NCI-H82 treated with DMSO at 0.1 percent for 48 hours (cell line): ENCODE data around the gene KRTAP10-3.

Experiments used
- DNase-seq: peaks from one replicate; lab custom pipeline; 2025; ENCODE audit not compliant: unreplicated experiment; lab: John Stamatoyannopoulos, UW

The KRTAP10-3 gene

GRCh38 chr21:44530221-44530902 is 28.2 kb downstream of the KRTAP10-3 start:
- no peak for DNase-seq

GRCh38 chr21:44529503-44530125 is 29.0 kb downstream of the KRTAP10-3 start:
- DNase-seq = no peak

DNA sequence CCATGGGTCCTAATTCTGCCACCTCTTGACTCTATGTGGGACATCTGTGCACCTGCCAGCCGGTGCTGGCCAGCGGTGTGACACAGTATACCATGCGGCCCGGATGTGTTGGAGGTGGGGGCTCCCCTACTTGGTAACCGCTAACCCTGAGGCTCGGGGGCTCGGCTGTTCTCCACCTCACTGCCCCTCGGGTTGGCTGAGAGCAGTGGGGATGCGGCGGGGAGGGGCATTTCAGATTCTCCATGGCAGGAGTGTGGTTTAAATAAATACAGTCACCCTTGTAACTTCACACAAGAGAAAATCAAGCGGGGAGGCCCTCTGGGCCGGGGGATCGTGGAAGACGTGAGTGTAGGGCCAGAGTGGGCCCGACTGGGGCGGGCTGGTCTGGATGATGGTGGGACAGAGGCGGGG is 29.6 kb downstream of the KRTAP10-3 start:
- no peak for DNase-seq

DNA sequence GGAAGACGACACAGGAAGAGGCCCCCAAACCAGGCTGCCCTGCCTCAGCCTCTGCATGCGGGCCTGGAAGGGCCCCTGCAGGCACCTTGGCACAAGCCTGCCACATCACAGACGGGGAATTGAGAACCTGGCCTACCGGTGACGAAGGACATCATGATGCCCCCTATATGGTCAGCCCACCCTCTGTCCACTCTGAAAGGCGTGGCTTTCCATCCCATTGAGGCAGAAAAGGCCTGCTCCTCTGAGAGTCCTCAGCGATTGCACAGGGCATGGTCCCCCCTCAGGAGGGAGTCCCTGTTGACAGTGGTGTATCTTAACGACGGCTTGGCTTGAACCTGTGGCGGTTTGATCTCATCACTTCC is 30.0 kb downstream of the KRTAP10-3 start:
- DNase-seq = no peak

DNA sequence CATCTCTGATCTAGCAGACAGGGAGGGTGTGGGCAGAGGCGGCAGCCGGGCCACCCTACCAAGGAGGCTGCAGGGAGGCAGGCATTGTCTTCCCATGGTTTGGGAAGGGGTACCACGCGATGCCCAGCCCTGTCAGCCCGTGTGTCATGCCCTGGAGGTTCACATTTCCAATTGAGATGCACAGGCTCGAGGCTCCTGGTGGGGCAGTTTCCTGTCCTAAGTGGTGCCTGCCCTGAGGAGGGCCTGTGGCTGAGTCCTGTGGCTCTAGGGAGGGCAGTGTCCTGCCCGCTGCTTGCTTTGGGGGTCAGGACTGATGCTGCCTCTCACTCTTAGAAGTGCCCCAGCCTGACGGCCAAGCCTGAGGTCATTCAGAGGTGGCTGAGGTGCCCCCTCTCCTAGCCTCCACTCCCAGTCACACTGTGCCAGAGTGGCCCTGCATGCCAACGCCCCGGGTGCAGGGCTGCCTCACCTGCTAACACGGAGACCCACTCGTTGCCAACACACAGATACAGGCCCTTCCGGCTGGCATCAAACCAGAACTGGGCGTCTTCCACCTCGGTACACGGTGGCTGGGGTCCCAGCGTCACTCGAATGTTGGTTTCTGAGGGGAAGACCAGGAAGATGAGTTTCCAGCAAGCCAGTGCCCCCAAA is 30.5 kb downstream of the KRTAP10-3 start:
- no peak for DNase-seq

GRCh38 chr21:44527156-44527982 is 31.2 kb downstream of the KRTAP10-3 start:
- DNase-seq = no peak

- DNase-seq = no peak
Observed at GRCh38 chr21:44526096-44526997, 32.2 kb downstream of the KRTAP10-3 start.

DNA sequence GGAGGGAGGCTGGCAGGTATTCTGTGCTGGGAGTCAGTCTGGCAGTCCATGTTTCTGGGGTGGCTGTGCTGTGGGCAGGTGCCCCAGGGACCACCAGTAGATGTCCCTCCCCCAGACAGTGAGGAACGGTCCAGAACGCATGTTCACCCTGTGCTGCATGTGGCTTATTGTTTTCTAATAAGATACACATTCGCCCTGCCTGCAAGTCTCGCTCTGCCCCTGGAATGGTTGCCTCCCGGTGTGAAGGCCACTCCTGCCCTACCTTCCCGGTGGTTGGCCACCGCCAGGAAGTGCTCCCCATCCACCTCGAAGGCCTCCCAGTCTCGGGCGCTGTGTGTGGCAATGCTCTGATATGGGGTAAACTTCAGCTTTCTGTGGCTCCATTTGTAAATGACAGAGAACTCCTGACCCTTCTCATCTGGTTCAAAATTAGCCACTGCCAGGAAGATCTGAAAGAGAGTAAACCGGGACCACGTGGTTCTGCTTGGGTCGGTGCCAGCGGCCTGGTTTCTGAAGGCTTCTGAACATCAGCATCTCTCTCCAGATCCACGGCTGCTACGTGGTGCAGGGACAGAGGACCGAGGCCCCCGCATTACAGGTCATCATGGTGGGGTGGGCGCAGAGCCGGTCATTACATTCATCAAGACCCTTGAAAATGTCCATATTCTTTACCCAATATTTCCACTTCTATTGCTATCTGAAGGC is 33.1 kb downstream of the KRTAP10-3 start:
- DNase-seq = no peak

- DNase-seq = no peak
Observed at GRCh38 chr21:44524414-44525371, 33.9 kb downstream of the KRTAP10-3 start.

- no peak for DNase-seq
Observed at GRCh38 chr21:44523567-44524413, 34.8 kb downstream of the KRTAP10-3 start.

GRCh38 chr21:44522753-44523204 is 35.8 kb downstream of the KRTAP10-3 start:
- DNase-seq = no peak

GRCh38 chr21:44521928-44522752 is 36.5 kb downstream of the KRTAP10-3 start:
- no peak for DNase-seq

GRCh38 chr21:44521301-44521927 is 37.2 kb downstream of the KRTAP10-3 start:
- no peak for DNase-seq

DNA sequence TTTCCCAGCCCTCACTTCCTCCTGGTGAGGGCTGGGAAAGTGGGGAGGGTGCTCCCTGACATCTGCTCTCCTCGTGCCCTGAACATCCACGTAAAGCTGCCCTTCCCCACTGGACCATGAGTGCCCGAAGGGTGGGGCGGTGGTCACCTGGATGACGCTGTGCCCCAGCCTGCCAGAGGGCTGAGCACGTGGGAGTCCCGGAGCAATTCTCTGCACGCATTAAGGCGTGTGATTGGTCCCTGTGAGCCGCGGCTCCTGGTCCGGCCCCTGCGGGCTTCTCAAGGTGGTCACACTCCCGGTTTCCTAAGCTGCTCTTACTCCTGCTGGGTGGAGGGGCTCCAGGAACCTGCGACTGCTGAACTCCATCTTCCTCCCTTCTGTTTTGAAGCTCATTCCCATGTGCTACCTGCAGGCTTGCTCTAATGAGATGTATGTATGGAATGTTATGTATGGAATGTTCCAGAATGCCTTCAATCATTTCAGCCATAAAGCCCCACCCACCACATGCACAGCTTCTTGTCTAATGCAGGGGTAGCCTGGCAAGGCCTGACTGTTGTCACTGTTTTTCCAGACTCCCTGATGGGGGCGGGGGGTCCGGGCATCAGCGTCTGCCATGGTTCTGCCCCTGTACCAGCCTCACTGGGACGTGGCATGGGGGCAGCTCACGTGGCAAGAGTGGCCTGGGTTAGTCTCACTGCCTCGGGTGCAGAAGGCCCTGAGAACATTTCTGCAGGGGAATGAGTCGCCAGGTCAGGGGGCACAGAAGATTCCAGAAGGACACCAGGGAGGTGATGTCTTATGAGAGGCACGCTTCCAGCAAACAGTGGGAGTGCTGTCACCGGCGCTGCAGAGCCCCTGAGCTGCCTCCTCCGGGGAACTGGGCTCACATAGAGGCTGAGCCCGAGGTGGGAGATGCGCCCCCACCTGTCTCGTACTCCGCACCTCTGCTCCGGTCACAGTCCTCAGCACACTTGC is 38.0 kb downstream of the KRTAP10-3 start:
- DNase-seq = no peak
